ENCODE results near the gene LYSMD3.

- TF ChIP-seq CTCF (IDR thresholded peaks at IDR 0.05) (no peak), POLR2A (IDR thresholded peaks at IDR 0.05) (no peak)
Measured at GRCh38 chr5:90488791-90489190, 40.6 kb downstream of the LYSMD3 start.
